NCI-H460 (cell line): Measurements from ENCODE around the gene TAS2R4. TPM values are rescaled to one million over a fixed set of nuclear protein-coding genes. Genes with fewer than 3 reads are reported as not detected.
A peak's percentile ranks its signal among the peaks of the same experiment; 100 is the strongest.
"Not testable (repeated sequence)": the region's sequence is repeated elsewhere in the genome, so short reads cannot be mapped to it uniquely, and the experiment has no call there.

Source experiments
- DNase-seq: peaks from one replicate; pipeline ENCODE4 v3.0.0-alpha.2; 2016; ENCODE audit warnings: low read depth; ENCODE audit errors: extremely low read depth
- polyA plus RNA-seq: library from polyadenylated mRNA; depleted of rRNA; stranded (reverse); fragments of >200 nt; gene quantifications from 2 replicates; pipeline ENCODE4 v1.2.3, GENCODE V29; 2014; cell fraction: nucleus; rRNA removed
- total RNA-seq: library from RNA; depleted of rRNA; stranded (reverse); fragments of >200 nt; shearing (Covaris generic); gene quantifications from 2 replicates; pipeline ENCODE4 v1.2.3, GENCODE V29; 2014; rRNA removed

The TAS2R4 gene
- total RNA-seq = 1.2 and 1.3 TPM in 2 replicates
- 0.30 and 0.86 TPM in 2 replicates for polyA plus RNA-seq

GRCh38 chr7:141776374-141776773 lies at the start of gene TAS2R4:
TSS of gene TAS2R4 (plus strand) at chr7:141776674. CDS start at chr7:141778489, 1,815 bp downstream.
- no peak for DNase-seq

GRCh38 chr7:141729020-141729419 lies 47.5 kb upstream of the TAS2R4 start:
- DNase-seq = no peak

- DNase-seq = no peak
These were observed 44.9 kb upstream of the TAS2R4 start for GRCh38 chr7:141731476-141732149.

GRCh38 chr7:141737118-141737835 lies 39.2 kb upstream of the TAS2R4 start:
- no peak for DNase-seq

GRCh38 chr7:141737836-141738591 lies 38.5 kb upstream of the TAS2R4 start, which contains the start of gene SSBP1:
TSS of gene SSBP1 (plus strand) at chr7:141738358. CDS start at chr7:141739167, 809 bp downstream.
- DNase-seq = peak; percentile 97

- no peak for DNase-seq
These were observed 37.9 kb upstream of the TAS2R4 start for GRCh38 chr7:141738592-141739013.

GRCh38 chr7:141739250-141739649 lies 37.2 kb upstream of the TAS2R4 start:
- DNase-seq = no peak

- DNase-seq = no peak
These were observed 34.2 kb upstream of the TAS2R4 start for GRCh38 chr7:141742229-141742628.

GRCh38 chr7:141744131-141744530 lies 32.3 kb upstream of the TAS2R4 start:
- no peak for DNase-seq

GRCh38 chr7:141748396-141748795 lies 28.1 kb upstream of the TAS2R4 start:
- no peak for DNase-seq

- DNase-seq = not testable (repeated sequence)
These were observed 24.6 kb upstream of the TAS2R4 start for GRCh38 chr7:141751904-141752303.

GRCh38 chr7:141752634-141753033 lies 23.8 kb upstream of the TAS2R4 start:
- DNase-seq = no peak

GRCh38 chr7:141754939-141755338 lies 21.5 kb upstream of the TAS2R4 start:
- DNase-seq = peak; percentile 30

- no peak for DNase-seq
These were observed 12.7 kb upstream of the TAS2R4 start, which contains the start of gene TAS2R3 for GRCh38 chr7:141763797-141764196. TSS of gene TAS2R3 (plus strand) at chr7:141764097. CDS start at chr7:141764159, 62 bp downstream.

- not testable (repeated sequence) for DNase-seq
These were observed 6.3 kb upstream of the TAS2R4 start for GRCh38 chr7:141770083-141770583.

- peak; percentile 49 for DNase-seq
These were observed 9.5 kb downstream of the TAS2R4 start for GRCh38 chr7:141785706-141786552.

- no peak for DNase-seq
These were observed 11.8 kb downstream of the TAS2R4 start for GRCh38 chr7:141788296-141788695.

GRCh38 chr7:141789917-141790316 lies 13.4 kb downstream of the TAS2R4 start, which contains the start of gene TAS2R5:
TSS of gene TAS2R5 (plus strand) at chr7:141790217. CDS start at chr7:141790362, 145 bp downstream.
- no peak for DNase-seq

- no peak for DNase-seq
These were observed 16.1 kb downstream of the TAS2R4 start for GRCh38 chr7:141792526-141792925.

- DNase-seq = no peak
These were observed 43.6 kb downstream of the TAS2R4 start for GRCh38 chr7:141820067-141820466.
